ENCODE measurements around the gene VWF. TPM values are rescaled to one million over a fixed set of nuclear protein-coding genes. Genes with fewer than 3 reads are reported as not detected.

VWF gene
- total and polyA plus RNA-seq, 10 of the 15 experiments (the other 5 are each of a cell fraction or from before 2014, with no cell fraction given) = 0.08 to 0.23 TPM; not detected in 8

- no peak for TF ChIP-seq CUX1 (IDR thresholded peaks at IDR 0.05; ENCODE audit: insufficient replicate concordance, low read depth, low read length)
- TF ChIP-seq HSF1 (IDR thresholded peaks at IDR 0.05; ENCODE audit: low read depth, low read length) = no peak
Measured at GRCh38 chr12:6044082-6044481, 80.4 kb downstream of the VWF start (continued).

- Histone ChIP-seq H3K36me3 (ENCODE audit: control insufficient read depth in 2 of 2, insufficient read depth in 2 of 2, low read length in 1 of 2) (no peaks in the 10 kb centered on the region), H3K4me3 (no peak overlapping the region), H3K4me1 (ENCODE audit: control insufficient read depth, insufficient read depth, low read length) (no peaks in the 10 kb centered on the region), H3K27ac (ENCODE audit: control insufficient read depth, insufficient read depth) (no peak overlapping the region), H3K79me2 (ENCODE audit: control insufficient read depth, insufficient read depth, low read length) (no peaks in the 10 kb centered on the region), H4K20me1 (ENCODE audit: control insufficient read depth, insufficient read depth) (no peaks in the 10 kb centered on the region), H2AFZ (ENCODE audit: control insufficient read depth, low read depth, low read length) (no peak overlapping the region), H3K4me2 (ENCODE audit: control insufficient read depth, insufficient read depth) (no peak overlapping the region), H3K27me3 (replicated peaks in 1 of 2; ENCODE audit: control insufficient read depth in 2 of 2, insufficient read depth in 2 of 2, low read length in 1 of 2) (peaks cover 0 to 4% of the 10 kb centered on the region in 2 experiments; a peak in 2 of 4 replicates), H3K9me3 (replicated peaks; ENCODE audit: control insufficient read depth, insufficient read depth, low read length) (no peaks in the 10 kb centered on the region), H3K9ac (ENCODE audit: control insufficient read depth, insufficient read depth, low read length) (no peak overlapping the region)
- no peak for FAIRE-seq
- intact Hi-C loops (cut with micrococcal nuclease; ENCODE audit: unreplicated experiment) = no loop called here
- WGBS (ENCODE audit: insufficient coverage, insufficient replicate concordance, low lambda C conversion rate, missing lambda C conversion rate) = 59% methylated on average over 16 of the region's 16 CpGs
- ChIA-PET SMC1A (ENCODE audit: uncharacterized antibody, unreplicated experiment) (no interaction called here), POLR2A (no interaction called here), RAD21 (ENCODE audit: unreplicated experiment) (interaction anchor here (0.5 to 1.2 kb wide), 2 partner anchors 54 to 302 kb away, joined by 3 read pairs; no protein-coding TSS in a partner anchor), CTCF (interaction anchor here (0.9 to 13.2 kb wide), 2 partner anchors 10 to 50 kb away, joined by 3 to 256 read pairs; no protein-coding TSS in a partner anchor)
- DNase-seq (ENCODE audit: low read depth, low spot score) = no peak
- BruUV-seq (replicated peaks) = no TSS peak
- ATAC-seq = no peak
- in situ Hi-C loops (cut with MboI) = loop anchor here (5.0 kb wide), 1 partner anchor 55 kb away; no protein-coding TSS in a partner anchor
- TF ChIP-seq HSF1 (IDR thresholded peaks at IDR 0.05; ENCODE audit: low read depth, low read length) (no peak), RAD21 (IDR thresholded peaks at IDR 0.05; ENCODE audit: insufficient read depth, low read depth, low read length) (no peak), ZBTB4 (CRISPR knock-in tag; IDR thresholded peaks at IDR 0.05) (no peak), NKRF (conservative IDR thresholded peaks at IDR 0.05) (no peak), CEBPB (IDR thresholded peaks at IDR 0.05; ENCODE audit: borderline replicate concordance in 1 of 2, low read depth in 2 of 2, low read length in 2 of 2) (no peak)
Measured at GRCh38 chr12:6042446-6042845, 82.0 kb downstream of the VWF start.
